Stromal cell of bone marrow (primary cell): ENCODE results near the gene KLK2.

ENCODE experiments used
- DNase-seq: peaks from one replicate; pipeline ENCODE4 v3.0.0-alpha.2; 2012; ENCODE audit warnings: low read depth

KLK2 gene

GRCh38 chr19:50873056-50873455, at the start of gene KLK2:
KLK2 (plus strand) TSS chr19:50873439; CDS start chr19:50873474, 35 bp downstream.
- no peak for DNase-seq

GRCh38 chr19:50826492-50827240, 46.6 kb upstream of the KLK2 start:
- DNase-seq = no peak

- DNase-seq = no peak
These were observed 45.8 kb upstream of the KLK2 start for GRCh38 chr19:50827476-50827875.

GRCh38 chr19:50829801-50830200, 43.4 kb upstream of the KLK2 start:
- DNase-seq = no peak

- no peak for DNase-seq
These were observed 42.8 kb upstream of the KLK2 start for GRCh38 chr19:50830266-50831025.

GRCh38 chr19:50831026-50831396, 42.2 kb upstream of the KLK2 start:
- DNase-seq = no peak

- no peak for DNase-seq
These were observed 40.6 kb upstream of the KLK2 start for GRCh38 chr19:50832666-50833065.

- DNase-seq = no peak
These were observed 40.0 kb upstream of the KLK2 start, which contains the start of gene KLK15 for GRCh38 chr19:50833117-50833801. KLK15 (minus strand) TSS chr19:50833574; CDS start chr19:50831492, 2,082 bp downstream.

GRCh38 chr19:50833802-50834167, 39.5 kb upstream of the KLK2 start:
- DNase-seq = no peak

GRCh38 chr19:50835103-50835784, 38.0 kb upstream of the KLK2 start:
- no peak for DNase-seq

- peak; percentile 12 for DNase-seq
These were observed 37.3 kb upstream of the KLK2 start for GRCh38 chr19:50835785-50836542.

- DNase-seq = no peak
These were observed 36.6 kb upstream of the KLK2 start for GRCh38 chr19:50836543-50837195.

- DNase-seq = no peak
These were observed 35.9 kb upstream of the KLK2 start for GRCh38 chr19:50837300-50837699.

GRCh38 chr19:50838239-50838638, 35.0 kb upstream of the KLK2 start:
- no peak for DNase-seq

- no peak for DNase-seq
These were observed 33.3 kb upstream of the KLK2 start for GRCh38 chr19:50839712-50840655.

GRCh38 chr19:50842130-50842529, 31.1 kb upstream of the KLK2 start:
- DNase-seq = no peak

GRCh38 chr19:50843205-50843604, 30.0 kb upstream of the KLK2 start:
- no peak for DNase-seq

- DNase-seq = no peak
These were observed 29.5 kb upstream of the KLK2 start for GRCh38 chr19:50843701-50844221.

- DNase-seq = no peak
These were observed 28.8 kb upstream of the KLK2 start for GRCh38 chr19:50844296-50844935.
